GM19395 (cell line): ENCODE measurements around the gene CCNDBP1.

Experiments
- ATAC-seq: cut with Tn5 transposase; IDR thresholded peaks from one replicate; pipeline ENCODE4 v1.9.1; 2021; ENCODE audit warnings: mild to moderate bottlenecking, moderate library complexity; ENCODE audit not compliant: unreplicated experiment

The CCNDBP1 gene

GRCh38 chr15:43242616-43243015, 57.4 kb downstream of the CCNDBP1 start:
- ATAC-seq = no peak

GRCh38 chr15:43243020-43243645, 57.9 kb downstream of the CCNDBP1 start:
- ATAC-seq = no peak

- no peak for ATAC-seq
Measured at GRCh38 chr15:43244092-43244491, 58.9 kb downstream of the CCNDBP1 start.

GRCh38 chr15:43246261-43246774, 61.1 kb downstream of the CCNDBP1 start:
- ATAC-seq = no peak
